Measurements from ENCODE around the gene ARHGEF28. TPM values are rescaled to one million over a fixed set of nuclear protein-coding genes. Genes with fewer than 3 reads are reported as not detected.

ARHGEF28 gene
- total RNA-seq, 1 donor from 2014 or later, result 44.9 TPM

DNA sequence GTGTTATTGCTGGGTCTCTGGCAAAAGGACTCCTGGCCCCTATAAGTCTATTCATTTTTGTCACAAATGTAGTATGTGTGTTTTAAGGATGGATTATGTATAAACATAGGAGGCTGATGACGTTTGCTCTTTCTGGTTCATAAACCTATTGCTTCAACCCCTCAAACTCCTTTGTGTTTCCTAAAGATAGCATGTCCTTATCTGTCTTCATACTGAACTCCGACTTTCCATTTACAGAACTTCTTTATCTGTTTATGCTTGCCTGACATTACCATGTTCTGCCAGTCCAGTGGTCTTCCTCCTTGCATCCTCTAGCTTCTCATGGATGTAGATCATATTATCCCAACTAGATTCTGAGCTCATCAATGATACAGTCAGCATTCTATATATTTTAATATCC lies 46.1 kb downstream of the ARHGEF28 start:
- Mint-ChIP-seq H3K4me3 (ENCODE audit: unreplicated experiment) (no peak overlapping the region), H3K27ac (ENCODE audit: unreplicated experiment) (no peak overlapping the region), H3K9me3 (ENCODE audit: unreplicated experiment) (no peaks in the 10 kb centered on the region), H3K36me3 (ENCODE audit: unreplicated experiment) (peaks cover 14% of the 10 kb centered on the region), H3K27me3 (ENCODE audit: unreplicated experiment) (no peaks in the 10 kb centered on the region), H3K4me1 (ENCODE audit: unreplicated experiment) (peaks cover 57% of the 10 kb centered on the region)
- no peak for DNase-seq (ENCODE audit: extremely low spot score, unreplicated experiment)
- TF ChIP-seq, protein P1, sequence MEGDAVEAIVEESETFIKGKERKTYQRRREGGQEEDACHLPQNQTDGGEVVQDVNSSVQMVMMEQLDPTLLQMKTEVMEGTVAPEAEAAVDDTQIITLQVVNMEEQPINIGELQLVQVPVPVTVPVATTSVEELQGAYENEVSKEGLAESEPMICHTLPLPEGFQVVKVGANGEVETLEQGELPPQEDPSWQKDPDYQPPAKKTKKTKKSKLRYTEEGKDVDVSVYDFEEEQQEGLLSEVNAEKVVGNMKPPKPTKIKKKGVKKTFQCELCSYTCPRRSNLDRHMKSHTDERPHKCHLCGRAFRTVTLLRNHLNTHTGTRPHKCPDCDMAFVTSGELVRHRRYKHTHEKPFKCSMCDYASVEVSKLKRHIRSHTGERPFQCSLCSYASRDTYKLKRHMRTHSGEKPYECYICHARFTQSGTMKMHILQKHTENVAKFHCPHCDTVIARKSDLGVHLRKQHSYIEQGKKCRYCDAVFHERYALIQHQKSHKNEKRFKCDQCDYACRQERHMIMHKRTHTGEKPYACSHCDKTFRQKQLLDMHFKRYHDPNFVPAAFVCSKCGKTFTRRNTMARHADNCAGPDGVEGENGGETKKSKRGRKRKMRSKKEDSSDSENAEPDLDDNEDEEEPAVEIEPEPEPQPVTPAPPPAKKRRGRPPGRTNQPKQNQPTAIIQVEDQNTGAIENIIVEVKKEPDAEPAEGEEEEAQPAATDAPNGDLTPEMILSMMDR (IDR thresholded peaks at IDR 0.05), result no peak

DNA sequence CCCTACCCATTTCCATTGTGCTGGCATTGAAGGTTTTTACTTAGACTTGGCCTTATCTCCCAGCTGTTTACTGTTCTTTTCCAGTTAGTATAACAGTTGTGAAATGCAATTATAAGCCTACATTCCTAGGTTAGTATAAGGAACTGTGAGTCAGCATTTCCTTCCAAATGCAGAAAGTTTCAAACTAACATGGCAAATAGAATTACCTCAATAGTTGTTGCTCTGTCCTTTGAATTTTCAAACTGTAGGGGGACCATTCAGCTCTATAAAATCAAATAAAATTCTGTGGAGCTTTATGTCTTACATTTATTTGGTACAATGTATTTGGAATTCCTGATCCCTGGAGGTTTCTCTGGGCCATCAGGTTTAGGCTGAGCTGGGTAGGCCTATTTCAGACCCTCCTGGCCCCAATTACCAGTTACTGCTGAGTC lies 47.2 kb downstream of the ARHGEF28 start:
- H3K27me3 Mint-ChIP-seq (ENCODE audit: unreplicated experiment), result no peaks in the 10 kb centered on the region
- peaks cover 9% of the 10 kb centered on the region for H3K36me3 Mint-ChIP-seq (ENCODE audit: unreplicated experiment)
- DNase-seq (ENCODE audit: extremely low spot score, unreplicated experiment), result no peak
- H3K4me1 Mint-ChIP-seq (ENCODE audit: unreplicated experiment), result peaks cover 55% of the 10 kb centered on the region
- no peaks in the 10 kb centered on the region for H3K9me3 Mint-ChIP-seq (ENCODE audit: unreplicated experiment)
- H3K27ac Mint-ChIP-seq (ENCODE audit: unreplicated experiment), result peak overlapping the region; percentile 90
- TF ChIP-seq, protein P1 (IDR thresholded peaks at IDR 0.05), result peak; percentile 16
- no peak overlapping the region for H3K4me3 Mint-ChIP-seq (ENCODE audit: unreplicated experiment)

DNA sequence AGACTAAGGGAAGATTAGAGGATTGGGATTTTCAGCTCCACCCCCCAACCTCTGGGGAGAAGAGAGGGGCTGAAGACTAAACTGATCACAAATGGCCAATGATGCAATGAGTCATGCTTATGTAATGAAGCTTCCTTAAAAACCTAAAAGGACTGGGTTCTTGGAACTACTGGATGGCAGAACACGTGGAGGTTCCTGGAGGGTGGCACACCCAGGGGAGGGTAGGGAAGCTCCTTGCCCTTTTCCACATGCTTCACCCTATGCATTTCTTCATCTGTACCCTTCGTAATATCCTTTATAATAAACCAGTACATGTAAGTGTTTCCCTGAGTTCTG lies 48.6 kb downstream of the ARHGEF28 start:
- Mint-ChIP-seq H3K36me3 (ENCODE audit: unreplicated experiment) (peaks cover 9% of the 10 kb centered on the region), H3K4me3 (ENCODE audit: unreplicated experiment) (no peak overlapping the region), H3K27ac (ENCODE audit: unreplicated experiment) (peak overlapping the region; percentile 87), H3K27me3 (ENCODE audit: unreplicated experiment) (no peaks in the 10 kb centered on the region), H3K4me1 (ENCODE audit: unreplicated experiment) (peaks cover 49% of the 10 kb centered on the region), H3K9me3 (ENCODE audit: unreplicated experiment) (no peaks in the 10 kb centered on the region)
- no peak for DNase-seq (ENCODE audit: extremely low spot score, unreplicated experiment)
- TF ChIP-seq, protein P1 (IDR thresholded peaks at IDR 0.05), result no peak

DNA sequence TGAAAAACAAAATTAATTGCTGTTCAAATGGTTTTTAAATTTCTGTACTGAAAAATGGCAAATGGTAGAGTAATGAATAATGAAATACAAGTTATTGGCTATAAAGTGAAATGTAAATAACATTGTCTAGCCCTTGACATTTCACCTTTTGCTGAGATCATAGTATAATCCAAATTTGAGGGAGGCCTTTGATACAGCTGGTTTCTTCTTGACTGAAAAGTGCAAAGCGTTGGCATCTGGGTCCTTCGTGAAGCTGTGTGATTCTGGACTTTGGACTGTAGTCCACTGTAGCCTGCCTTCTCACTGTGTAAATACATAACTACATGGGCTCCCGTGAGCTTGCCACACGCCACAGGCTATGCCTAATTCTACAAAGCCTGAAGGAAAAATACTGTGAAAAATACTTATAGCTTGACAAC lies 52.3 kb downstream of the ARHGEF28 start:
- Mint-ChIP-seq H3K27me3 (ENCODE audit: unreplicated experiment) (no peaks in the 10 kb centered on the region), H3K27ac (ENCODE audit: unreplicated experiment) (no peak overlapping the region), H3K36me3 (ENCODE audit: unreplicated experiment) (peaks cover 8% of the 10 kb centered on the region), H3K4me1 (ENCODE audit: unreplicated experiment) (peaks cover 45% of the 10 kb centered on the region), H3K9me3 (ENCODE audit: unreplicated experiment) (no peaks in the 10 kb centered on the region), H3K4me3 (ENCODE audit: unreplicated experiment) (no peak overlapping the region)
- TF ChIP-seq, protein P1 (IDR thresholded peaks at IDR 0.05), result no peak
- DNase-seq (ENCODE audit: extremely low spot score, unreplicated experiment), result no peak

DNA sequence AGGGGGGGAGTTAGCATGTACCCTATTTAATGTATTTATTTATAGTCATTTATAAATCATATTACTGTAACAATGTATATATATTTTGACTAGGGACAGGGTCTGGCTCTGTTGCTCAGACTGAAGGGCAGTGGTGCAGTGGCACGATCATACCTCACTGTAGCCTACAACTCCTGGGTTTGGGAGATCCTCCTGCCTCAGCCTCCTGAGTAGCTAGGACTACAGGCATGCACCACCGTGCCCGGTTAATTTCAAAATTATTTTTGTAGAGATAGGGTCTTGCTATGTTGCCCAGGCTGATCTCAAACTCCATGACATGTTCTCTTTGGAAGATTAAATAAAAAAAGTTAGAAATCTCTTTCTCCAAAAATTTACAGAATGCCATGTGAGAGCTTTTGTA lies 52.8 kb downstream of the ARHGEF28 start:
- Mint-ChIP-seq H3K9me3 (ENCODE audit: unreplicated experiment) (no peaks in the 10 kb centered on the region), H3K4me1 (ENCODE audit: unreplicated experiment) (peaks cover 43% of the 10 kb centered on the region), H3K36me3 (ENCODE audit: unreplicated experiment) (peaks cover 8% of the 10 kb centered on the region), H3K4me3 (ENCODE audit: unreplicated experiment) (no peak overlapping the region), H3K27me3 (ENCODE audit: unreplicated experiment) (no peaks in the 10 kb centered on the region), H3K27ac (ENCODE audit: unreplicated experiment) (no peak overlapping the region)
- TF ChIP-seq, protein P1 (IDR thresholded peaks at IDR 0.05), result no peak
- DNase-seq (ENCODE audit: extremely low spot score, unreplicated experiment), result no peak

Data from osteocyte (in vitro differentiated cells).